CD4-positive, alpha-beta T cell treated with Interleukin-1 beta for 1 hour (primary cell): ENCODE results near the gene ANKRD11.
"Not testable (repeated sequence)": the region's sequence is repeated elsewhere in the genome, so short reads cannot be mapped to it uniquely, and the experiment has no call there.

Experiments
- DNase-seq, 2 donors: peaks; one replicate each; pipeline ENCODE4 v3.0.0-alpha.2; 2020 to 2022

The ANKRD11 gene

DNA sequence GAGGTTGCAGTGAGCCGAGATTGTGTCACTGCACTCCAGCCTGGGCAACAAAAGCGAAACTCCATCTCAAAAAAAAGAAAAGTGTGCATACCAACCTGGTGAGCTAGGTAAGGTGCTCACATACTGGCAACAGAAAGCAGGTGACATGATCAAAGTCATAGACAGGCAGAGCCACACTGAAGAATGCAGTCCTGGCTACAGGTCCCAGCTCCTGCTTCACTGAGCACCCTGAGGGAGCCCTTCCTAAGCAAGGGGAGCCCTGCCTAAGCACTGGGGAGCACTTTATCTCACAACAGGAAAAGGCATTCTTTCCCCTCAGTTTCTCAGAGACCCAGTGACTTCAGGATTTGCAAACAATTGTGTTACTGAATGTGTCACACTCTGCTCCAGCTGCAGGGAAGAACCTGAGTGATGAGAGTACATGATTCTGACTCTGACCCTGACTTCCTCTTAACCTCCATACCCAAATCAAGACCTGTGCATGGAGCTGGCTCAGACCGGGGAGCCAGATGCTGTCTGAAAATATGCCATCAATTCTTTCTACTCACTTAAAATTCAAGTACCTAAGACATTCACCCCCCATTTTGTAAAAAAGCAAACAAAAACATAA, 40.5 kb downstream of the ANKRD11 start:
- DNase-seq, result no peak

GRCh38 chr16:89448656-89449055, 41.7 kb downstream of the ANKRD11 start:
- no peak for DNase-seq

GRCh38 chr16:89446975-89447293, 43.4 kb downstream of the ANKRD11 start:
- no peak for DNase-seq

- no peak for DNase-seq
Observed at GRCh38 chr16:89446136-89446974, 44.0 kb downstream of the ANKRD11 start.

GRCh38 chr16:89445166-89445565, 45.2 kb downstream of the ANKRD11 start:
- no peak for DNase-seq

DNA sequence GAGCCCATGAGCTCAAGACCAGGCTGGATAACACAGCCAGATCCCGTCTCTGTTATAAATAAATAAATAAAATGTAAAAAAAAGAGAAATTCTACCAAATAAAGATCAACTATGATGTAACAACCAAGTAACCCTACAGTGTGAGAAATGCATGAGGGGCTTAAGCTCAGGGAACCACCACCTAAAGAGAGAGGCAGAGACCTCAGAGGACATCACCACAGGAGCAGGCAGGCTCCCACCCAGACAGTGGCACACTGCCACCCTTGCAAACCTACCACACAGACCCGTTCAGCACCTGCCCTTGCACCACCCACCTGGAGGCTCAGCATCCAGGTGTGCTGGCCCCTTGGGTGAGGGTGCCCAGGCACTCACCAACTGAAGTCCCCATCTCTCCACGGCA, 45.6 kb downstream of the ANKRD11 start:
- DNase-seq, result no peak

DNA sequence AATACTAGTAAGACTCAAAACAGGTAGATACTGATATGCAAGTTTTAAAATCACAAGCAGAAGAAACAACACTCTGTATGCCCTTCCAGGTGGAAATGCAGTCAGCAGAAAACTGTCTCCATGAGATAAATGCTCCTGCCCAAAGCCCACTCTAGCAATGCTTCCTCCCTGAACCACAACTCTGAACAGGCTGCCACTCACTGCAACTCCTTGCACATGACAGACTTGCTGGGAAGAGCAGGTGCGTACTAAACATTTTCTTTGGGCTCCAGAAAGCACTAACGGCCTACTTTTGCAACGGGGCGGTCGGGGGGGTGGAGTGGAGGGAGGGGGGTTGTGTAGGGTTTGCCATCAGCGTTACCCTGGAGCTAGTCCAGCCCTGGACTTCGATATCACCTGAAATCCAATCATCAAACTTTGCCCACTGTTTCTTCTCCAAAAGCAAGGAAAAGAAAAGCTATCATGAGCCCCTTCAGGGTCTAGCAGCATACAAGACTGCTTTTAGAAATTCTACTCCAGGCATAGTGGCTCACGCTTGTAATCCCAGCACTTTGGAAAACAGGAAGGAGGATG, 46.1 kb downstream of the ANKRD11 start:
- no peak for DNase-seq

DNA sequence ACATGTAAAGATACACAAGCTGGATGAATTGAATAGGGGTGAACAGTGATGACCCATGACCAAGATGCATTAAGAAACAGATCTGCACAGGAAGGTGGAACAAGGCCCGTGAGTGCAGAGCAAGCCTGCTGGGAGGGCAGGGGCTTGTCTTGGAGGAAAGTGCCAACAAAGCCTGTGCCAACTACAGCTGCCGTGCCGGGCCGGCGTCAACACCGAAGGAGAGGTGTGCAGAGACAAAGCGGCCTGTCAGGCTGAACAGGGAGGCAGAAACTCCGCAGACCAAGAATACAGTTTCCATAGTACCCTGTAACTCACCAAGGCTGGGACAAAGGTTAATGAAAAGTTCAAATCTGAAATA, 46.7 kb downstream of the ANKRD11 start:
- DNase-seq, result no peak

DNA sequence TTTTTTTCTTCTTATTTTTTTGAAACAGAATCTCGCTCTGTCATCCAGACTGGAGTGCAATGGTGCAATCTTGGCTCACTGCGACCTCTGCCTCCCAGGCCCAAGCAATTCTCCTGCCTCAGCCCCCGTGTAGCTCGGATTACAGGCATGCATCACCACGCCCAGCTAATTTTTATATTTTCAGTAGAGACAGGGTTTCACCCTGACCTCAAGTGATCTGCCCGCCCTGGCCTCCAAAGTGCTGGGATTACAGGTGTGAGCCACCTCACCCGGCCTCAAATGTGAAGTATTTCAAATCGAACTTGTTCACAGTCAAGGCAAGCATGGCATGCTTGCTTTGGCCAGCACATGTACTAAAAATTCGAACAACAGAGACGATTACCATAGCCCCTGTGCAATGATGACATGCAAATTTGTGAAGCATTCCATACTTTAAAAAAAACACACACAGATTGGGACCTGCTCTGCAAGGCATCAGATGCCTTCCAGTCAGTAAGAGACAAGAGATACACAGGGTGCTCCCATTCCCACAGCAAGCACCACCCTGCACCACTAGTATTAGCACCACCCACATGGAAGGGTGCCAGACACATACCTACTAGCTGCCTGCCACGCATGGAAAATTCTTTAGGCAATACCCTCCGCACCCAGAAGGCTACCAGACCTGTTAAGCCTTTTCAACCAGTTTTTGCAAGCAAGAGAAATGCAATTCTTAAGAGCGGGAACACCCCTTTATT, 47.2 kb downstream of the ANKRD11 start:
- no peak for DNase-seq

DNA sequence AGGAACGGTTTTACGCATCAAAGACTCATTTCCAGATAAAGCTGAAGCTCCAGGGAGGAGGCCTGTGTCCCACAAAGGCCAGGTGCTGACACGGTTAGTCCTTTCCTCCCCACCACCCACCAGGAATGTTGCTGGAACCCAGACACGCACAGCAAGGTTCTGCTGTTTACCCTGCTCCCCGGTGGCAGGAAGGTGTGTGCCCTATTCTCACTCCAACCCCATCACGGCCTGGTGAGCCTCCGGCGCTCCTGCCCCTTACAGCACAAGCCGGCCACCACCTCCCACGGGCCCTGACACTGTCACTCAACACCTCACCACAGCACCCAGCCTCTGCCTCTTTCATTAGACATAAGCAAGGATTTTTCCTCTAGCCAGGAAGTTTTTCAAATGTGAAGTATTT, 47.8 kb downstream of the ANKRD11 start:
- no peak for DNase-seq

DNA sequence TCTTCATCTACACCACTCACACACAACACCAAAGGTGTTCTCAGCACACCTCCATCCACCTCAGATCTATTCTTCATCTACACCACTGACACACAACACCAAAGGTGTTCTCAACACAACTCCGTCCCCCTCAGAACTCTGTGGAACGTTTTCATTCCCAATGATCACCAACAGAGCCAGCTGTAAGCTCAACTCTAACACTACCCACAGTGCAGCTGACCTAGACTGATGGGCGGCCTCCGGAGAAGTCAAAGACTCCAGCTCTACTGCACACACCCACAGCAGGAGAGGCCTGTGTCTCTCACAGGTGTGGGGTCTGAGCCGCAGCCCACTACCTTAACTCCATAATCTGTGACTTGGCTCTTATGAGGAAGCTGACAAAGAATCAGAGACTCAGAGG, 50.7 kb downstream of the ANKRD11 start:
- no peak for DNase-seq

- DNase-seq, result no peak
Observed at GRCh38 chr16:89437991-89438390, 52.4 kb downstream of the ANKRD11 start.

GRCh38 chr16:89437251-89437987, 52.9 kb downstream of the ANKRD11 start:
- DNase-seq, result no peak

GRCh38 chr16:89436366-89436765, 54.0 kb downstream of the ANKRD11 start:
- peak in 1 of 2 donors; percentile 26 for DNase-seq

GRCh38 chr16:89435059-89435458, 55.3 kb downstream of the ANKRD11 start:
- DNase-seq, result peak; percentile 38 to 41

DNA sequence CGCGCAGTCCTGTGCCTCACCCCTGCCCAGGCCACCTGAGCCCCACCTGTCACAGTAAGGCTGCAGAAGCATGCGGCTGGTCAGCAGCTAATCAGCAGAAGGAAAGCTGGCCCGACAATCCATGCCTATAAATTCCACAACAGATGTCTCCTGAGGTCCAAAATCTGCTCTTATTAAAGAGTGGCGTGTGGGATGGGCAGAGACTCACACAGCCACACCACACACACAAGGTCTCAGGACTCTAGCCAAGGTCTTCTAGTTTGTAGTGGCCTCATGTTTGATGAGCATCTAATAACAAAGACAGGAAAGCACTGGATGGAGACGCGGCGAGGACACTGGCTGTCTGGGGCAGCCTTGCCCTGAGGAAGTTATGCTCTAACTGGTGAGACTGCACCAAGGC, 55.9 kb downstream of the ANKRD11 start:
- DNase-seq, result no peak

- not testable (repeated sequence) for DNase-seq
Observed at GRCh38 chr16:89433363-89433984, 56.9 kb downstream of the ANKRD11 start.

DNA sequence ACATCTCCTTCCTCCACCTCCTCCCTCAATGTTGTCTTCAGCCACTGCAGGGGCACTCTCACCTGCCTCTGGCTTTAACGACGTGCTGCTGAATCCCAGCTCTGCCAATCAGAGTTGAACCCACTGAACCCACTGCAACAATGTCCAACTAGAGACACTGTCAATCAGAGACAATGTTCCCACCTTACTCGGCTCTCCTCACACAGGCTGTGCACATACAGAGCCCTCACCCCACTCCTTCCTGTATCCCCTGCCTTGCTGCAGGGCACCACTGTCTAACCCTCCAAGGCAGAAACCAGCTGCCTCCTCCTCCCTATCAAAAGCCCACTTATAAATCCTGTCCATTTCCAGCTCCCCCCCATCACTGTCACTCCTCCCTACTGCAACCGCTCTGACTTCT, 58.7 kb downstream of the ANKRD11 start:
- no peak for DNase-seq

DNA sequence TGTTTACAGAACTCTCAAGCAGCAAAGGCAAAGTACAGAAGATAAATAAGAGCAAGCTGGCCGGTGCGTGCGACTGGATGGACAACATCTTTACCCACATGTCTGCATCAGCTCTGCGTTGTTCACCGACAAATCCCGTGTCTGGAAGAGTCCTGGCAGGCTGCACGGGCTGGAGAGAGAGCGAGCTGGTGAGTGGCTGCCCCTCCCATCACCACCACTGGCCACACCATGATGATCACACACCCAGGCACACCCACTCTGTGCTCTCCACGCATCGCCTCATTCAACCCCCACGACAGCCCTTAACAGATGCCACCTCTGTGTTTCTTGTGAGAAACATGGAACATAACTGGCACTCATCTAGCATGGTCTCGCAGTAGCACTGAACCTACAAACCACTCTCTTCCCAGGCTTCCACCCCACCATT, 59.2 kb downstream of the ANKRD11 start:
- DNase-seq, result no peak

GRCh38 chr16:89430436-89431157, 59.8 kb downstream of the ANKRD11 start:
- DNase-seq, result no peak

GRCh38 chr16:89428605-89429004, 61.8 kb downstream of the ANKRD11 start:
- not testable (repeated sequence) for DNase-seq
